Activated B cell treated with CpG ODN at 0.5 μM for 24 hours (primary cell): Measurements from ENCODE around the gene NBPF3. TPM values are rescaled to one million over a fixed set of nuclear protein-coding genes. Genes with fewer than 3 reads are reported as not detected.
"Not testable (repeated sequence)": the region's sequence is repeated elsewhere in the genome, so short reads cannot be mapped to it uniquely, and the experiment has no call there.

Experiments used
- ATAC-seq: fragments of 200-7000 bp; cut with Tn5 transposase; one replicate; pipeline ENCODE4 v1.10.0; 2021; ENCODE audit warnings: low read depth, mild to moderate bottlenecking, moderate library complexity
- CTCF ChIA-PET: fragments of 350-600 bp; sonication (Branson Sonifier 250); formaldehyde crosslinking; loops from one replicate; lab custom pipeline; 2021; ENCODE audit warnings: antibody characterized with exemption; lab: Charles Lee
- POLR2A ChIA-PET: fragments of 350-600 bp; sonication (Branson Sonifier 250); formaldehyde crosslinking; loops from one replicate; lab custom pipeline; 2021; ENCODE audit warnings: antibody characterized with exemption; lab: Charles Lee
- DNase-seq: peaks from one replicate; pipeline ENCODE4 v3.0.0; 2022
- H3K27ac Mint-ChIP-seq: one replicate; pipeline ENCODE4 v1.8.0; 2020; ENCODE audit warnings: mixed read lengths
- H3K27me3 Mint-ChIP-seq: one replicate; pipeline ENCODE4 v1.8.0; 2021; ENCODE audit warnings: mixed read lengths
- H3K36me3 Mint-ChIP-seq: one replicate; pipeline ENCODE4 v1.8.0; 2021; ENCODE audit warnings: low read depth, mixed read lengths
- H3K4me1 Mint-ChIP-seq: one replicate; pipeline ENCODE4 v1.8.0; 2021; ENCODE audit warnings: mixed read lengths
- H3K4me3 Mint-ChIP-seq: one replicate; pipeline ENCODE4 v1.8.0; 2020; ENCODE audit warnings: mild to moderate bottlenecking, mixed read lengths
- H3K9me3 Mint-ChIP-seq: one replicate; pipeline ENCODE4 v1.8.0; 2020; ENCODE audit warnings: mixed read lengths
- CTCF ChIP-seq: fragments of 200-600 bp; IDR thresholded peaks from one replicate; pipeline ENCODE4 v1.8.0; 2022; ENCODE audit warnings: antibody characterized with exemption, mild to moderate bottlenecking
- intact Hi-C: fragments of 100-400 bp; cut with micrococcal nuclease; formaldehyde crosslinking; loops from one replicate; pipeline ENCODE4 v1.15.1; 2024
- total RNA-seq: library from RNA; stranded (reverse); gene quantifications from 2 replicates; pipeline ENCODE4 v1.2.3, GENCODE V29; 2022

NBPF3 gene
- total RNA-seq, 1 donor from 2014 or later = 4.3 TPM

GRCh38 chr1:21451981-21452411 is 12.1 kb downstream of the NBPF3 start:
- no peak for TF ChIP-seq CTCF
- H3K4me3 Mint-ChIP-seq = no peak overlapping the region
- no peak for ATAC-seq
- H3K27ac Mint-ChIP-seq = no peak overlapping the region
- DNase-seq = no peak
- ChIA-PET POLR2A (no interaction called here), CTCF (no interaction called here)
- H3K36me3 Mint-ChIP-seq = peaks cover 11% of the 10 kb centered on the region
- no peaks in the 10 kb centered on the region for H3K4me1 Mint-ChIP-seq
- no peaks in the 10 kb centered on the region for H3K9me3 Mint-ChIP-seq
- H3K27me3 Mint-ChIP-seq = peaks cover 6% of the 10 kb centered on the region
- intact Hi-C loops = no loop called here

- H3K36me3 Mint-ChIP-seq, CTCF ChIA-PET: not testable (repeated sequence)
Observed at GRCh38 chr1:21453964-21454614, 14.2 kb downstream of the NBPF3 start.

GRCh38 chr1:21454904-21455303 is 15.0 kb downstream of the NBPF3 start:
- H3K4me3 Mint-ChIP-seq, ATAC-seq, CTCF ChIA-PET, H3K36me3 Mint-ChIP-seq, intact Hi-C loops, H3K4me1 Mint-ChIP-seq, DNase-seq, H3K9me3 Mint-ChIP-seq, H3K27me3 Mint-ChIP-seq, H3K27ac Mint-ChIP-seq, POLR2A ChIA-PET: not testable (repeated sequence)

More at GRCh38 chr1:21453964-21454614, 14.2 kb downstream of the NBPF3 start:
- ATAC-seq, POLR2A ChIA-PET, intact Hi-C loops, DNase-seq, H3K9me3 Mint-ChIP-seq, H3K4me1 Mint-ChIP-seq, H3K27me3 Mint-ChIP-seq, H3K4me3 Mint-ChIP-seq, H3K27ac Mint-ChIP-seq: not testable (repeated sequence)

- no peaks in the 10 kb centered on the region for H3K4me1 Mint-ChIP-seq
- peaks cover 4% of the 10 kb centered on the region for H3K27me3 Mint-ChIP-seq
- CTCF ChIA-PET = no interaction called here
- ATAC-seq (no peak), DNase-seq (no peak)
- H3K9me3 Mint-ChIP-seq = no peaks in the 10 kb centered on the region
- H3K36me3 Mint-ChIP-seq = no peaks in the 10 kb centered on the region
- POLR2A ChIA-PET = no interaction called here
- H3K27ac Mint-ChIP-seq = no peak overlapping the region
- TF ChIP-seq CTCF = no peak
- intact Hi-C loops = no loop called here
- H3K4me3 Mint-ChIP-seq = no peak overlapping the region
Observed at GRCh38 chr1:21457654-21458053, 17.7 kb downstream of the NBPF3 start.

- CTCF ChIA-PET, POLR2A ChIA-PET: not testable (repeated sequence)
Observed at GRCh38 chr1:21465127-21465526, 25.2 kb downstream of the NBPF3 start.

GRCh38 chr1:21467946-21468345 is 28.0 kb downstream of the NBPF3 start:
- H3K36me3 Mint-ChIP-seq, ATAC-seq, H3K9me3 Mint-ChIP-seq, intact Hi-C loops, POLR2A ChIA-PET, H3K27me3 Mint-ChIP-seq, CTCF ChIA-PET, H3K27ac Mint-ChIP-seq, DNase-seq, H3K4me1 Mint-ChIP-seq, H3K4me3 Mint-ChIP-seq: not testable (repeated sequence)

More at GRCh38 chr1:21465127-21465526, 25.2 kb downstream of the NBPF3 start:
- DNase-seq, H3K36me3 Mint-ChIP-seq, H3K9me3 Mint-ChIP-seq, H3K4me1 Mint-ChIP-seq, intact Hi-C loops, H3K4me3 Mint-ChIP-seq, H3K27ac Mint-ChIP-seq, H3K27me3 Mint-ChIP-seq, ATAC-seq: not testable (repeated sequence)

- Mint-ChIP-seq H3K4me1 (no peaks in the 10 kb centered on the region), H3K27ac (no peak overlapping the region), H3K27me3 (no peaks in the 10 kb centered on the region), H3K36me3 (peaks cover 2% of the 10 kb centered on the region), H3K9me3 (no peaks in the 10 kb centered on the region), H3K4me3 (no peak overlapping the region)
- DNase-seq = no peak
- CTCF ChIA-PET = no interaction called here
- POLR2A ChIA-PET = no interaction called here
- TF ChIP-seq CTCF = no peak
- no peak for ATAC-seq
- intact Hi-C loops = no loop called here
Observed at GRCh38 chr1:21468599-21468998, 28.7 kb downstream of the NBPF3 start.
